ENCODE results near the gene REM2. TPM values are rescaled to one million over a fixed set of nuclear protein-coding genes. Genes with fewer than 3 reads are reported as not detected.

The REM2 gene
- total RNA-seq, 1 donor from 2014 or later, result 1.2 TPM

GRCh38 chr14:22890416-22890815, 7.4 kb downstream of the REM2 start:
- no peak overlapping the region for H3K4me3 ChIP-seq (ENCODE audit: low read depth, low read length)
- no peak for TF ChIP-seq CTCF (IDR thresholded peaks at IDR 0.05; ENCODE audit: insufficient read depth, low read length, poor library complexity, severe bottlenecking)
- DNase-seq (ENCODE audit: low read depth), result no peak
- no peaks in the 10 kb centered on the region for H3K36me3 ChIP-seq (ENCODE audit: control insufficient read depth, insufficient read depth, low read length)
- H3K27me3 ChIP-seq (ENCODE audit: control insufficient read depth, insufficient read depth, low read length), result no peaks in the 10 kb centered on the region

GRCh38 chr14:22892488-22892887, 9.5 kb downstream of the REM2 start:
- Histone ChIP-seq H3K27me3 (ENCODE audit: control insufficient read depth, insufficient read depth, low read length) (no peaks in the 10 kb centered on the region), H3K4me3 (ENCODE audit: low read depth, low read length) (no peak overlapping the region), H3K36me3 (ENCODE audit: control insufficient read depth, insufficient read depth, low read length) (no peaks in the 10 kb centered on the region)
- TF ChIP-seq CTCF (IDR thresholded peaks at IDR 0.05; ENCODE audit: insufficient read depth, low read length, poor library complexity, severe bottlenecking), result no peak
- DNase-seq (ENCODE audit: low read depth), result no peak

GRCh38 chr14:22893706-22894105, 10.7 kb downstream of the REM2 start:
- no peak overlapping the region for H3K4me3 ChIP-seq (ENCODE audit: low read depth, low read length)
- no peaks in the 10 kb centered on the region for H3K27me3 ChIP-seq (ENCODE audit: control insufficient read depth, insufficient read depth, low read length)
- DNase-seq (ENCODE audit: low read depth), result no peak
- TF ChIP-seq CTCF (IDR thresholded peaks at IDR 0.05; ENCODE audit: insufficient read depth, low read length, poor library complexity, severe bottlenecking), result no peak
- H3K36me3 ChIP-seq (ENCODE audit: control insufficient read depth, insufficient read depth, low read length), result no peaks in the 10 kb centered on the region

- DNase-seq (ENCODE audit: low read depth), result no peak
- Histone ChIP-seq H3K27me3 (ENCODE audit: control insufficient read depth, insufficient read depth, low read length) (no peaks in the 10 kb centered on the region), H3K36me3 (ENCODE audit: control insufficient read depth, insufficient read depth, low read length) (no peaks in the 10 kb centered on the region), H3K4me3 (ENCODE audit: low read depth, low read length) (no peak overlapping the region)
- no peak for TF ChIP-seq CTCF (IDR thresholded peaks at IDR 0.05; ENCODE audit: insufficient read depth, low read length, poor library complexity, severe bottlenecking)
Observed at GRCh38 chr14:22895402-22895801, 12.4 kb downstream of the REM2 start.

GRCh38 chr14:22896356-22896755, 13.3 kb downstream of the REM2 start:
- Histone ChIP-seq H3K4me3 (ENCODE audit: low read depth, low read length) (no peak overlapping the region), H3K36me3 (ENCODE audit: control insufficient read depth, insufficient read depth, low read length) (peaks cover 2% of the 10 kb centered on the region), H3K27me3 (ENCODE audit: control insufficient read depth, insufficient read depth, low read length) (no peaks in the 10 kb centered on the region)
- DNase-seq (ENCODE audit: low read depth), result no peak
- no peak for TF ChIP-seq CTCF (IDR thresholded peaks at IDR 0.05; ENCODE audit: insufficient read depth, low read length, poor library complexity, severe bottlenecking)

GRCh38 chr14:22896760-22897159, 13.7 kb downstream of the REM2 start:
- no peak for DNase-seq (ENCODE audit: low read depth)
- Histone ChIP-seq H3K4me3 (ENCODE audit: low read depth, low read length) (no peak overlapping the region), H3K36me3 (ENCODE audit: control insufficient read depth, insufficient read depth, low read length) (peaks cover 4% of the 10 kb centered on the region), H3K27me3 (ENCODE audit: control insufficient read depth, insufficient read depth, low read length) (no peaks in the 10 kb centered on the region)
- no peak for TF ChIP-seq CTCF (IDR thresholded peaks at IDR 0.05; ENCODE audit: insufficient read depth, low read length, poor library complexity, severe bottlenecking)
